ENCODE data around the gene RGS8.
"Not testable (repeated sequence)": the region's sequence is repeated elsewhere in the genome, so short reads cannot be mapped to it uniquely, and the experiment has no call there.

The RGS8 gene

GRCh38 chr1:182700351-182700709, 15.9 kb upstream of the RGS8 start:
- FAIRE-seq, result no peak

GRCh38 chr1:182699393-182700350, 15.3 kb upstream of the RGS8 start:
- FAIRE-seq, result no peak

- no peak for FAIRE-seq
These were observed 14.6 kb upstream of the RGS8 start for GRCh38 chr1:182698971-182699370.

GRCh38 chr1:182693139-182693538, 8.8 kb upstream of the RGS8 start:
- not testable (repeated sequence) for FAIRE-seq

GRCh38 chr1:182690886-182691443, 6.6 kb upstream of the RGS8 start:
- FAIRE-seq, result no peak

GRCh38 chr1:182688436-182689205, 4.2 kb upstream of the RGS8 start:
- no peak for FAIRE-seq

- FAIRE-seq, result no peak
These were observed 3.0 kb upstream of the RGS8 start for GRCh38 chr1:182687361-182687760.

GRCh38 chr1:182686446-182686845, 2.1 kb upstream of the RGS8 start:
- no peak for FAIRE-seq

GRCh38 chr1:182685215-182685614, 828 bp upstream of the RGS8 start:
- FAIRE-seq, result no peak

- no peak for FAIRE-seq
These were observed 1.4 kb downstream of the RGS8 start for GRCh38 chr1:182682898-182683501.

- no peak for FAIRE-seq
These were observed 2.0 kb downstream of the RGS8 start for GRCh38 chr1:182682406-182682805.

GRCh38 chr1:182681568-182681912, 2.8 kb downstream of the RGS8 start:
- FAIRE-seq, result no peak

- FAIRE-seq, result no peak
These were observed 3.4 kb downstream of the RGS8 start for GRCh38 chr1:182680901-182681567.

GRCh38 chr1:182680408-182680807, 4.0 kb downstream of the RGS8 start:
- no peak for FAIRE-seq

- FAIRE-seq, result no peak
These were observed 4.7 kb downstream of the RGS8 start for GRCh38 chr1:182679684-182680083.

GRCh38 chr1:182677397-182678098, 6.8 kb downstream of the RGS8 start:
- FAIRE-seq, result no peak

GRCh38 chr1:182676274-182676673, 8.1 kb downstream of the RGS8 start:
- no peak for FAIRE-seq

- FAIRE-seq, result no peak
These were observed 9.8 kb downstream of the RGS8 start for GRCh38 chr1:182674346-182675246.

GRCh38 chr1:182672487-182672836, 11.9 kb downstream of the RGS8 start:
- FAIRE-seq, result no peak

GRCh38 chr1:182671750-182672486, 12.5 kb downstream of the RGS8 start:
- FAIRE-seq, result no peak
